GM12878 (cell line): ENCODE results near the gene GDF3.

Source experiments
- BRCA1 ChIP-seq: IDR thresholded peaks from 2 replicates; pipeline ENCODE4 v1.6.1; 2011; ENCODE audit warnings: low read depth, low read length, improper control_type of control experiment
- CTCF ChIP-seq, 3 experiments: IDR thresholded peaks in 2 of 3; conservative IDR thresholded peaks in 1 of 3; 2 replicates each; pipeline ENCODE4 v1.5.1; 2011; ENCODE audit warnings: low read depth in 3 of 3, low read length in 3 of 3, mild to moderate bottlenecking in 3 of 3, control low read depth in 2 of 3, moderate library complexity in 2 of 3, inconsistent platforms in 1 of 3, mixed read lengths in 1 of 3; ENCODE audit not compliant: control insufficient read depth in 2 of 3, insufficient read depth in 1 of 3; ENCODE audit errors: extremely low read depth in 1 of 3
- E2F4 ChIP-seq: IDR thresholded peaks from 2 replicates; pipeline ENCODE4 v1.6.1; 2012; ENCODE audit warnings: low read depth, low read length, improper control_type of control experiment
- MTA3 ChIP-seq: IDR thresholded peaks from 2 replicates; pipeline ENCODE4 v1.6.1; 2012; ENCODE audit warnings: low read length, inconsistent platforms, borderline replicate concordance
- PBX3 ChIP-seq: IDR thresholded peaks from 2 replicates; pipeline ENCODE4 v1.6.1; 2011; ENCODE audit warnings: mild to moderate bottlenecking, low read depth, low read length, moderate library complexity; ENCODE audit not compliant: insufficient replicate concordance
- POLR2AphosphoS2 ChIP-seq: IDR thresholded peaks from 2 replicates; pipeline ENCODE4 v1.6.1; 2011; ENCODE audit warnings: low read depth, mild to moderate bottlenecking, low read length, improper control_type of control experiment, moderate library complexity
- PRDM15 ChIP-seq: fragments of 450-650 bp; formaldehyde crosslinking; IDR thresholded peaks from 2 replicates; pipeline ENCODE4 v1.4.0; 2020; ENCODE audit warnings: mild to moderate bottlenecking, moderate library complexity
- RBBP5 ChIP-seq: fragments of 200-600 bp; sonication (generic); conservative IDR thresholded peaks from 2 replicates; pipeline ENCODE4 v1.6.1; 2016

- no peak for TF ChIP-seq PBX3
- TF ChIP-seq RBBP5 = no peak
- no peak for TF ChIP-seq BRCA1
- TF ChIP-seq MTA3 = no peak
- no peak for TF ChIP-seq CTCF (IDR thresholded peaks at IDR 0.05 in 2 of 3, conservative IDR thresholded peaks at IDR 0.05 in 1 of 3; ENCODE audit: control insufficient read depth in 2 of 3, extremely low read depth in 1 of 3, insufficient read depth in 1 of 3, low read depth in 3 of 3, low read length in 3 of 3)
- no peak for TF ChIP-seq POLR2AphosphoS2
- TF ChIP-seq E2F4 = no peak
- no peak for TF ChIP-seq PRDM15
These were observed 35.9 kb upstream of the GDF3 start for GRCh38 chr12:7731486-7731885.
